H1 (cell line): ENCODE results near the gene TNS2. TPM values are rescaled to one million over a fixed set of nuclear protein-coding genes. Genes with fewer than 3 reads are reported as not detected.
A peak's percentile ranks its signal among the peaks of the same experiment; 100 is the strongest.

Experiments used
- CTCF ChIA-PET: fragments of 300-600 bp; sonication (Branson Sonifier 250); formaldehyde crosslinking; loops from one replicate; lab custom pipeline; 2021; ENCODE audit not compliant: partially characterized antibody; lab: Charles Lee
- POLR2A ChIA-PET: fragments of 300-600 bp; sonication (Branson Sonifier 250); formaldehyde crosslinking; loops from one replicate; lab custom pipeline; 2021; ENCODE audit warnings: inconsistent platforms; ENCODE audit not compliant: partially characterized antibody; lab: Charles Lee
- DNase-seq, 2 experiments: peaks; one replicate each; pipeline versions ENCODE4 v3.0.0 to v3.0.0-alpha.2; 2010 to 2022; ENCODE audit warnings: low spot score in 2 of 2, low read depth in 1 of 2, mixed read lengths in 1 of 2
- FAIRE-seq: peaks from 2 replicates; lab custom pipeline; 2011; peaks lifted over from hg19 to GRCh38; lab: Jason Lieb, UNC
- H2AFZ ChIP-seq: 2 replicates; pipeline ENCODE4 v1.8.1; 2012; ENCODE audit warnings: low read length, inconsistent platforms
- H2AK5ac ChIP-seq: 2 replicates; pipeline ENCODE4 v1.6.1; 2013; ENCODE audit warnings: low read depth, low read length
- H2BK120ac ChIP-seq: replicated peaks from 2 replicates; pipeline ENCODE3; 2013; ENCODE audit warnings: low read depth, low read length, inconsistent platforms
- H2BK12ac ChIP-seq: 2 replicates; pipeline ENCODE4 v1.6.1; 2013; ENCODE audit warnings: low read depth, low read length
- H2BK15ac ChIP-seq: 2 replicates; pipeline ENCODE4 v1.6.1; 2013; ENCODE audit warnings: low read length
- H2BK20ac ChIP-seq: 2 replicates; pipeline ENCODE4 v1.6.1; 2013; ENCODE audit warnings: low read length
- H2BK5ac ChIP-seq: 2 replicates; pipeline ENCODE4 v1.6.1; 2013; ENCODE audit warnings: low read depth, low read length
- H3K14ac ChIP-seq: 2 replicates; pipeline ENCODE4 v1.6.1; 2013; ENCODE audit warnings: inconsistent platforms; ENCODE audit not compliant: insufficient read length
- H3K18ac ChIP-seq: 2 replicates; pipeline ENCODE4 v1.6.1; 2013; ENCODE audit warnings: low read length; ENCODE audit errors: extremely low read depth
- H3K23ac ChIP-seq: 2 replicates; pipeline ENCODE4 v1.6.1; 2013; ENCODE audit warnings: inconsistent platforms; ENCODE audit not compliant: insufficient read length
- H3K23me2 ChIP-seq: 2 replicates; pipeline ENCODE4 v1.6.1; 2013; ENCODE audit warnings: low read depth, low read length
- H3K27ac ChIP-seq: 2 replicates; pipeline ENCODE4 v1.6.1; 2011; ENCODE audit warnings: low read depth, low read length, inconsistent platforms
- H3K27me3 ChIP-seq, 4 experiments: replicated peaks in 1 of 4; 1 replicate in 1 of 4; 2 replicates in 3 of 4; pipeline versions ENCODE4 v1.6.1 to v1.8.1; 2011 to 2013; ENCODE audit warnings: low read length in 3 of 4, mild to moderate bottlenecking in 3 of 4, inconsistent platforms in 2 of 4, mixed read lengths in 2 of 4, moderate library complexity in 1 of 4; ENCODE audit not compliant: control insufficient read depth in 3 of 4, insufficient read depth in 3 of 4; ENCODE audit errors: extremely low read depth in 1 of 4
- H3K36me3 ChIP-seq, 4 experiments: 2 replicates each; pipeline versions ENCODE4 v1.6.1 to v1.8.1; 2011 to 2013; ENCODE audit warnings: mild to moderate bottlenecking in 4 of 4, low read length in 3 of 4, moderate library complexity in 2 of 4, control low read depth in 1 of 4, inconsistent platforms in 1 of 4; ENCODE audit not compliant: insufficient read depth in 4 of 4, control insufficient read depth in 2 of 4
- H3K4ac ChIP-seq: replicated peaks from 2 replicates; pipeline ENCODE3; 2013; ENCODE audit warnings: low read length, low read depth, mixed read lengths, inconsistent platforms; ENCODE audit not compliant: insufficient read length
- H3K4me1 ChIP-seq, 4 experiments: replicated peaks in 1 of 4; 1 replicate in 1 of 4; 2 replicates in 3 of 4; pipeline versions ENCODE4 v1.6.1 to v1.8.1; 2011 to 2013; ENCODE audit warnings: low read length in 3 of 4, inconsistent platforms in 2 of 4, mixed read lengths in 1 of 4; ENCODE audit not compliant: insufficient read depth in 4 of 4, control insufficient read depth in 3 of 4
- H3K4me2 ChIP-seq, 2 experiments: 2 replicates each; pipeline versions ENCODE4 v1.6.1 to v1.8.1; 2011 to 2013; ENCODE audit warnings: low read depth in 2 of 2, low read length in 2 of 2, control low read depth in 1 of 2, inconsistent platforms in 1 of 2, mild to moderate bottlenecking in 1 of 2; ENCODE audit not compliant: insufficient read depth in 1 of 2
- H3K4me3 ChIP-seq, 4 experiments: fragments of 200-600, 300-600 bp in 1 of 4; sonication (generic), shearing (Covaris generic), sonication (Bioruptor Twin) in 1 of 4; 2 replicates each; pipeline versions ENCODE4 v1.5.1 to v1.8.1; 2011 to 2016; ENCODE audit warnings: low read length in 4 of 4, low read depth in 3 of 4, control low read depth in 2 of 4, inconsistent platforms in 2 of 4, mild to moderate bottlenecking in 2 of 4, mixed read lengths in 1 of 4, moderate library complexity in 1 of 4; ENCODE audit not compliant: insufficient read depth in 2 of 4; ENCODE audit errors: extremely low read depth in 1 of 4
- H3K56ac ChIP-seq: replicated peaks from 2 replicates; pipeline ENCODE3; 2013; ENCODE audit warnings: low read depth, mild to moderate bottlenecking, mixed read lengths, low read length, inconsistent platforms; ENCODE audit not compliant: insufficient read length
- H3K79me1 ChIP-seq: 2 replicates; pipeline ENCODE4 v1.6.1; 2013; ENCODE audit warnings: low read depth, low read length, control low read depth
- H3K79me2 ChIP-seq, 2 experiments: 2 replicates each; pipeline versions ENCODE4 v1.6.1 to v1.8.1; 2012 to 2013; ENCODE audit warnings: low read length in 2 of 2, mild to moderate bottlenecking in 2 of 2, inconsistent platforms in 1 of 2; ENCODE audit not compliant: insufficient read depth in 2 of 2, control insufficient read depth in 1 of 2
- H3K9ac ChIP-seq, 4 experiments: replicated peaks in 1 of 4; 1 replicate in 1 of 4; 2 replicates in 3 of 4; pipeline versions ENCODE4 v1.6.1 to v1.8.1; 2011 to 2013; ENCODE audit warnings: low read depth in 3 of 4, low read length in 3 of 4, control low read depth in 2 of 4, mild to moderate bottlenecking in 2 of 4, moderate library complexity in 2 of 4, inconsistent platforms in 1 of 4; ENCODE audit errors: extremely low read depth in 1 of 4
- H3K9me3 ChIP-seq, 2 experiments: 2 replicates each; pipeline versions ENCODE4 v1.6.1 to v1.8.1; 2012 to 2013; ENCODE audit warnings: mild to moderate bottlenecking in 2 of 2, moderate library complexity in 2 of 2, control low read depth in 1 of 2, inconsistent platforms in 1 of 2, low read depth in 1 of 2, low read length in 1 of 2, mixed read lengths in 1 of 2; ENCODE audit not compliant: insufficient read depth in 2 of 2
- H4K20me1 ChIP-seq, 2 experiments: replicated peaks in 1 of 2; 2 replicates each; pipeline versions ENCODE3 to v1.8.1; 2011 to 2013; ENCODE audit warnings: inconsistent platforms in 2 of 2, low read length in 2 of 2, mild to moderate bottlenecking in 1 of 2; ENCODE audit not compliant: insufficient read depth in 2 of 2, control insufficient read depth in 1 of 2
- H4K5ac ChIP-seq: 2 replicates; pipeline ENCODE4 v1.6.1; 2013; ENCODE audit warnings: low read length, low read depth, mixed read lengths, inconsistent platforms; ENCODE audit not compliant: insufficient read length
- H4K8ac ChIP-seq: 2 replicates; pipeline ENCODE4 v1.8.0; 2013; ENCODE audit warnings: mild to moderate bottlenecking, moderate library complexity, low read length, inconsistent platforms; ENCODE audit not compliant: insufficient read depth; ENCODE audit errors: extremely low read depth
- H4K91ac ChIP-seq: replicated peaks from 2 replicates; pipeline ENCODE3; 2013; ENCODE audit warnings: low read length, mixed read lengths, inconsistent platforms; ENCODE audit not compliant: insufficient read length
- CBX8 ChIP-seq: fragments of 300-800, 300-1000 bp; sonication (generic); IDR thresholded peaks from 2 replicates; pipeline ENCODE4 v1.7.1; 2016; ENCODE audit warnings: low read depth, low read length, borderline replicate concordance
- KDM5A ChIP-seq: fragments of 200-600 bp; IDR thresholded peaks from 2 replicates; pipeline ENCODE4 v1.7.1; 2012; ENCODE audit warnings: mild to moderate bottlenecking, low read length, inconsistent platforms, mixed read lengths
- POLR2AphosphoS5 ChIP-seq: IDR thresholded peaks from 2 replicates; pipeline ENCODE4 v1.6.1; 2011; ENCODE audit warnings: low read depth, low read length
- TBP ChIP-seq: IDR thresholded peaks from 2 replicates; pipeline ENCODE4 v1.6.1; 2011; ENCODE audit warnings: low read depth, low read length, improper control_type of control experiment
- ZNF274 ChIP-seq: IDR thresholded peaks from 2 replicates; pipeline ENCODE4 v1.7.0; 2012; ENCODE audit warnings: low read length, borderline replicate concordance; ENCODE audit errors: extremely low read depth
- WGBS, 2 experiments: shearing (Covaris generic) in 1 of 2; methylation state at CpG; one replicate each; pipeline versions ENCODE4 v1.1.6 to v1.1.7; 2013 to 2015; ENCODE audit warnings: low lambda C conversion rate in 2 of 2, mixed read lengths in 2 of 2, inconsistent platforms in 1 of 2, low coverage in 1 of 2, missing lambda C conversion rate in 1 of 2; ENCODE audit not compliant: insufficient replicate concordance in 2 of 2, insufficient coverage in 1 of 2, insufficient read length in 1 of 2; ENCODE audit errors: extremely low coverage in 1 of 2, missing lambda C conversion rate in 1 of 2; 5-methylcytosine and 5-hydroxymethylcytosine counted together
- polyA plus RNA-seq, 7 experiments: library from polyadenylated mRNA; depleted of rRNA in 3 of 7; stranded (reverse) in 5 of 7; unstranded in 2 of 7; fragments of >200 nt in 5 of 7; fragments of 200-250 nt in 2 of 7; gene quantifications; 1 replicate in 5 of 7; 2 replicates in 1 of 7; 4 replicates in 1 of 7; pipeline versions ENCODE4 v1.2.1 to v1.2.3, GENCODE V29; 2011 to 2013; ENCODE audit warnings: missing spikeins in 2 of 7, mixed read lengths in 2 of 7
- total RNA-seq: library from RNA; stranded (reverse); fragmentation: NEBNext Ultra II Directional; extraction: Animal tissue kit (Norgen Biotek cat#: 25700); gene quantifications from 2 replicates; pipeline ENCODE4 v1.2.1, GENCODE V29; 2021

The TNS2 gene
- total and polyA plus RNA-seq, 2 of the 8 experiments (the other 6 are each of a cell fraction or from before 2014, with no cell fraction given): 2.8 to 4.7 TPM

DNA sequence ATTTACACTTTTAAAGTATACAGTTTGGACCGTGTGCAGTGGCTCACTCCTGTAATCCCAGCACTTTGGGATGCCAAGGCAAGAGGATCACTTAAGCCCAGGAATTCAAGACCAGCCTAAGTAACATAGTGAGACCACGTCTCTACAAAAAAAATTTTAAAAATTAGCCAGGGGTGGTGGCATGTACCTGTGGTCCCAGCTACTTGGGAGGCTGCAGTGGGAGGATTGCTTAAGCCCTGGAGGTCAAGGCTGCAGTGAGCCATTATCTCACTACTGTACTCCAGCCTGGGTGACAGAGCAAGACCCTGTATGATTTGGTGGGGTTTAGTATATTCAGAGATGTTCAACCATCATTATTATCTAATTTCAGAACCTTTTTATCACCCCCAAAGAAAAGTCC lies 38.9 kb upstream of the TNS2 start:
- FAIRE-seq: no peak
- peaks cover 22 to 23% of the 10 kb centered on the region in 2 experiments for H4K20me1 ChIP-seq

More for the DNA sequence above, 38.9 kb upstream of the TNS2 start:
- H3K9me3 ChIP-seq: no peaks in the 10 kb centered on the region
- no peak overlapping the region for H2AFZ ChIP-seq
- no peak overlapping the region for H2AK5ac ChIP-seq
- H3K18ac ChIP-seq: no peak overlapping the region
- no peak overlapping the region for H2BK120ac ChIP-seq
- H3K56ac ChIP-seq: no peak overlapping the region
- H4K8ac ChIP-seq: no peak overlapping the region
- TF ChIP-seq KDM5A (no peak), POLR2AphosphoS5 (no peak), TBP (no peak), CBX8 (no peak), ZNF274 (no peak)
- no peak overlapping the region for H4K5ac ChIP-seq
- no peak overlapping the region for H3K23ac ChIP-seq
- H3K79me2 ChIP-seq: peaks cover 81 to 94% of the 10 kb centered on the region in 2 experiments
- H3K36me3 ChIP-seq: peaks cover 2 to 39% (median 3%) of the 10 kb centered on the region in 4 experiments; a peak in 5 of 8 replicates
- H3K27ac ChIP-seq: no peak overlapping the region
- no peak overlapping the region for H2BK5ac ChIP-seq
- ChIA-PET CTCF (interaction anchor here (1.6 to 2.3 kb wide), 2 partner anchors 14 to 16 kb away, joined by 5 to 12 read pairs; no protein-coding TSS in a partner anchor), POLR2A (interaction anchor here (0.8 to 15.4 kb wide), 9 partner anchors 8 to 587 kb away, joined by 3 to 711 read pairs (median 3); partner anchors contain the start of genes CSAD, KRT8 and TNS2)
- no peaks in the 10 kb centered on the region for H3K79me1 ChIP-seq
- peaks cover 0 to 3% (median 2%) of the 10 kb centered on the region in 4 experiments; a peak in 3 of 7 replicates for H3K4me1 ChIP-seq
- H4K91ac ChIP-seq: no peak overlapping the region
- no peak overlapping the region for H2BK20ac ChIP-seq
- H3K4me3 ChIP-seq: no peak overlapping the region
- no peak overlapping the region for H2BK15ac ChIP-seq
- H3K23me2 ChIP-seq: peaks cover 8% of the 10 kb centered on the region; the same call in 1 of the 2 replicates
- no peak overlapping the region for H3K9ac ChIP-seq
- H2BK12ac ChIP-seq: no peak overlapping the region
- no peak overlapping the region for H3K14ac ChIP-seq
- H3K4ac ChIP-seq: no peak overlapping the region
- no peaks in the 10 kb centered on the region for H3K27me3 ChIP-seq
- 88% methylated on average over 2 of the region's 2 CpGs; no CpG with 5 or more reads in 1 of the 2 experiments for WGBS, 2 experiments
- DNase-seq: no peak
- peak overlapping the region; percentile 3; a peak in 1 of 4 replicates for H3K4me2 ChIP-seq
